GM12891 (cell line): Measurements from ENCODE around the gene CCDC12.

Experiments
- PAX5 ChIP-seq: IDR thresholded peaks from 2 replicates; pipeline ENCODE4 v1.6.1; 2011; ENCODE audit warnings: low read length, moderate library complexity, mild to moderate bottlenecking; ENCODE audit not compliant: insufficient read depth, severe bottlenecking
- POLR2A ChIP-seq: IDR thresholded peaks from 2 replicates; pipeline ENCODE4 v1.6.1; 2011; ENCODE audit warnings: low read depth, low read length, control low read depth
- POLR2AphosphoS5 ChIP-seq: IDR thresholded peaks from 2 replicates; pipeline ENCODE4 v1.6.1; 2011; ENCODE audit warnings: low read depth, low read length, control low read depth
- SPI1 ChIP-seq: IDR thresholded peaks from 2 replicates; pipeline ENCODE4 v1.6.1; 2011; ENCODE audit warnings: low read depth, low read length, control low read depth
- TAF1 ChIP-seq: IDR thresholded peaks from 2 replicates; pipeline ENCODE4 v1.6.1; 2011; ENCODE audit warnings: low read depth, low read length, control low read depth

- no peak for TF ChIP-seq POLR2A
- TF ChIP-seq TAF1 = no peak
- no peak for TF ChIP-seq POLR2AphosphoS5
- TF ChIP-seq SPI1 = no peak
- no peak for TF ChIP-seq PAX5
Measured at GRCh38 chr3:46934072-46934471, 42.5 kb downstream of the CCDC12 start.
